ENCODE measurements around the gene TTN. TPM values are rescaled to one million over a fixed set of nuclear protein-coding genes. Genes with fewer than 3 reads are reported as not detected.

The TTN gene
- total and polyA plus RNA-seq, 2 experiments from 2014 or later: 12.5 to 15.7 TPM

DNA sequence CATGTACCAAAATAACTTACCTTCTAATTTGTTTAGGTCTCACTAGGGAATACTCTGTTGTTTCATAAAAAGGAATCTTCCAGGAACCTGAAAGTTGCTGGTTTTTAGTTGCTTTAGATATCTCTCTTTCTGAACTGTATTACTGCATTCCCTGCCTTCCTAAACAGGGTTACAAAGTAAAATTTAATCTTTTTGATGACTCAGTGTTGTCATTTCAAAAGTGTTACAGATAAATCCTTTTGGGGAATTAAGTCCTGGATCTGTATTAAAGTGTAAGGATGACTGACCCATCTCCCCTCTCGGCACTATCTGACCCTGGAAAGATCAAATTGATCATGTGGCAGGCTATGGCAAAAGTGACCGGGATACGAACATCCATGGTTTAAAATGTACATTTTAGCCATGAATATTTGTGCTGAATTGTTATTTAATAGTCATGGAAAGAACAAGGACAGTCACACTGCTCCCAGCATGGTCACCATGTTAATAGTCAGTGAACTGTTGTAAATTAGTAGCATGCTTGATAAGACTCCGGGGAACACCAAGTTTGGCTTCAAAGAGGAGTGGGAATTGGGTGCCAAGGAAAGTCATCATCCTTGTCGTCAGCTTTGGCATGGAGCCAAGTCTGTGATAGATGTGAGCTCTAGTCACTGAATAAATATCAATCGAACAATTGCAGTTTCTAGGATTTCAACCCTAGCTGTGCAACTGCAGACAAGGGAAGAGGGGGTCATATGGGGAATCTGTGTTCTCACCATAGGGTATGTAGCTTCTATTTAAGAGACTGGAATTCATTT lies 322.8 kb downstream of the TTN start (continued):
- TF ChIP-seq, protein P1, sequence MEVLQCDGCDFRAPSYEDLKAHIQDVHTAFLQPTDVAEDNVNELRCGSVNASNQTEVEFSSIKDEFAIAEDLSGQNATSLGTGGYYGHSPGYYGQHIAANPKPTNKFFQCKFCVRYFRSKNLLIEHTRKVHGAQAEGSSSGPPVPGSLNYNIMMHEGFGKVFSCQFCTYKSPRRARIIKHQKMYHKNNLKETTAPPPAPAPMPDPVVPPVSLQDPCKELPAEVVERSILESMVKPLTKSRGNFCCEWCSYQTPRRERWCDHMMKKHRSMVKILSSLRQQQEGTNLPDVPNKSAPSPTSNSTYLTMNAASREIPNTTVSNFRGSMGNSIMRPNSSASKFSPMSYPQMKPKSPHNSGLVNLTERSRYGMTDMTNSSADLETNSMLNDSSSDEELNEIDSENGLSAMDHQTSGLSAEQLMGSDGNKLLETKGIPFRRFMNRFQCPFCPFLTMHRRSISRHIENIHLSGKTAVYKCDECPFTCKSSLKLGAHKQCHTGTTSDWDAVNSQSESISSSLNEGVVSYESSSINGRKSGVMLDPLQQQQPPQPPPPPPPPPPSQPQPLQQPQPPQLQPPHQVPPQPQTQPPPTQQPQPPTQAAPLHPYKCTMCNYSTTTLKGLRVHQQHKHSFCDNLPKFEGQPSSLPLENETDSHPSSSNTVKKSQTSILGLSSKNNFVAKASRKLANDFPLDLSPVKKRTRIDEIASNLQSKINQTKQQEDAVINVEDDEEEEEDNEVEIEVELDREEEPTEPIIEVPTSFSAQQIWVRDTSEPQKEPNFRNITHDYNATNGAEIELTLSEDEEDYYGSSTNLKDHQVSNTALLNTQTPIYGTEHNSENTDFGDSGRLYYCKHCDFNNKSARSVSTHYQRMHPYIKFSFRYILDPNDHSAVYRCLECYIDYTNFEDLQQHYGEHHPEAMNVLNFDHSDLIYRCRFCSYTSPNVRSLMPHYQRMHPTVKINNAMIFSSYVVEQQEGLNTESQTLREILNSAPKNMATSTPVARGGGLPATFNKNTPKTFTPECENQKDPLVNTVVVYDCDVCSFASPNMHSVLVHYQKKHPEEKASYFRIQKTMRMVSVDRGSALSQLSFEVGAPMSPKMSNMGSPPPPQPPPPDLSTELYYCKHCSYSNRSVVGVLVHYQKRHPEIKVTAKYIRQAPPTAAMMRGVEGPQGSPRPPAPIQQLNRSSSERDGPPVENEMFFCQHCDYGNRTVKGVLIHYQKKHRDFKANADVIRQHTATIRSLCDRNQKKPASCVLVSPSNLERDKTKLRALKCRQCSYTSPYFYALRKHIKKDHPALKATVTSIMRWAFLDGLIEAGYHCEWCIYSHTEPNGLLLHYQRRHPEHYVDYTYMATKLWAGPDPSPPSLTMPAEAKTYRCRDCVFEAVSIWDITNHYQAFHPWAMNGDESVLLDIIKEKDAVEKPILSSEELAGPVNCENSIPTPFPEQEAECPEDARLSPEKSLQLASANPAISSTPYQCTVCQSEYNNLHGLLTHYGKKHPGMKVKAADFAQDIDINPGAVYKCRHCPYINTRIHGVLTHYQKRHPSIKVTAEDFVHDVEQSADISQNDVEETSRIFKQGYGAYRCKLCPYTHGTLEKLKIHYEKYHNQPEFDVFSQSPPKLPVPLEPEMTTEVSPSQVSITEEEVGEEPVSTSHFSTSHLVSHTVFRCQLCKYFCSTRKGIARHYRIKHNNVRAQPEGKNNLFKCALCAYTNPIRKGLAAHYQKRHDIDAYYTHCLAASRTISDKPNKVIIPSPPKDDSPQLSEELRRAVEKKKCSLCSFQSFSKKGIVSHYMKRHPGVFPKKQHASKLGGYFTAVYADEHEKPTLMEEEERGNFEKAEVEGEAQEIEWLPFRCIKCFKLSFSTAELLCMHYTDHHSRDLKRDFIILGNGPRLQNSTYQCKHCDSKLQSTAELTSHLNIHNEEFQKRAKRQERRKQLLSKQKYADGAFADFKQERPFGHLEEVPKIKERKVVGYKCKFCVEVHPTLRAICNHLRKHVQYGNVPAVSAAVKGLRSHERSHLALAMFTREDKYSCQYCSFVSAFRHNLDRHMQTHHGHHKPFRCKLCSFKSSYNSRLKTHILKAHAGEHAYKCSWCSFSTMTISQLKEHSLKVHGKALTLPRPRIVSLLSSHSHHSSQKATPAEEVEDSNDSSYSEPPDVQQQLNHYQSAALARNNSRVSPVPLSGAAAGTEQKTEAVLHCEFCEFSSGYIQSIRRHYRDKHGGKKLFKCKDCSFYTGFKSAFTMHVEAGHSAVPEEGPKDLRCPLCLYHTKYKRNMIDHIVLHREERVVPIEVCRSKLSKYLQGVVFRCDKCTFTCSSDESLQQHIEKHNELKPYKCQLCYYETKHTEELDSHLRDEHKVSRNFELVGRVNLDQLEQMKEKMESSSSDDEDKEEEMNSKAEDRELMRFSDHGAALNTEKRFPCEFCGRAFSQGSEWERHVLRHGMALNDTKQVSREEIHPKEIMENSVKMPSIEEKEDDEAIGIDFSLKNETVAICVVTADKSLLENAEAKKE (CRISPR knock-in tag; IDR thresholded peaks at IDR 0.05): no peak
- TF ChIP-seq ZNF331 (CRISPR knock-in tag; IDR thresholded peaks at IDR 0.05; ENCODE audit: low read depth) (no peak), NANOG (IDR thresholded peaks at IDR 0.05; ENCODE audit: borderline replicate concordance) (no peak), JUNB (IDR thresholded peaks at IDR 0.05; ENCODE audit: unreplicated experiment) (no peak)

DNA sequence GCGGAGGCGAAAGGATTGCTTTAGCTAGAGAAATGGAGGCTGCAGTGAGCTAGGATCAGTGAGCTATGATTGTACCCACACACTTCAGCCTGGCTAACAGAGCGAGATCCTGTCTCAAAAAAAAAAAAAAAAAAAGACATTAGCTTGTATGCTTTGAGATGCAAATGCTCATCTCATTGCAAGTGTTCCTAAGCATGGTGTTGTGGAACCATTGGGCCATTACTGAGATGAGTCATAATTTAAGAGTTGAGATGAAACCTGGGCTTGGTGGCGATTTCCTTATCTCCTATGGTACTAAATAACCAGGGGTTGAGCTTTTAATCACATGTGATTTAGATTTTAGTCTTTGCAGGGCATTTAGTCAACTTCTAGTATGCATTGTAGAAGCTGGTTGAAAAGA lies 324.8 kb downstream of the TTN start:
- H3K27ac ChIP-seq (ENCODE audit: low read depth): no peak overlapping the region
- no peak overlapping the region for H2AFZ ChIP-seq
- H3K4me1 Mint-ChIP-seq: peaks cover 27% of the 10 kb centered on the region
- peaks cover 16% of the 10 kb centered on the region; the same call in 1 of the 2 replicates for H3K4me1 ChIP-seq (ENCODE audit: insufficient read depth)
- peaks cover 2% of the 10 kb centered on the region; the same call in 1 of the 2 replicates for H3F3A ChIP-seq (replicated peaks; ENCODE audit: low read depth)
- H3K4me2 ChIP-seq: peak overlapping the region; percentile 97
- H3K27me3 Mint-ChIP-seq (ENCODE audit: insufficient read depth, low read depth, poor library complexity): peaks cover 2% of the 10 kb centered on the region
- no peaks in the 10 kb centered on the region; the same call in 2 of the 3 replicates for H3K36me3 Mint-ChIP-seq (ENCODE audit: low read depth)
- peak overlapping the region; percentile 90 for H3K4me3 Mint-ChIP-seq
- TF ChIP-seq ZNF114 (CRISPR knock-in tag; IDR thresholded peaks at IDR 0.05): no peak
- peaks cover 3% of the 10 kb centered on the region; the same call in 1 of the 2 replicates for H4K20me1 ChIP-seq (replicated peaks; ENCODE audit: insufficient read depth)
- H3K27me3 ChIP-seq (ENCODE audit: insufficient read depth): 0 out of 2 replicates have a peak, but pooled peaks cover 8% of the 10 kb centered on the region
- no peaks in the 10 kb centered on the region; the same call in 2 of the 3 replicates for H3K9me3 Mint-ChIP-seq
- no peak overlapping the region; the same call in 1 of the 2 replicates for H3K4me3 ChIP-seq
- H3K36me3 ChIP-seq (ENCODE audit: insufficient read depth): no peaks in the 10 kb centered on the region
- peaks cover 38% of the 10 kb centered on the region for H3K79me2 ChIP-seq (replicated peaks; ENCODE audit: insufficient read depth)
- H3K27ac Mint-ChIP-seq: no peak overlapping the region
- H3K9me2 ChIP-seq (ENCODE audit: insufficient read depth): no peaks in the 10 kb centered on the region
- peak; percentile 8 for DNase-seq (ENCODE audit: low spot score)
- no peak for ATAC-seq
